ENCODE data around the gene IFT20. TPM values are rescaled to one million over a fixed set of nuclear protein-coding genes. Genes with fewer than 3 reads are reported as not detected.

The IFT20 gene
- total RNA-seq, 1 donor from 2014 or later: 33.3 TPM

- TF ChIP-seq CTCF (IDR thresholded peaks at IDR 0.05): no peak
- H3K36me3 ChIP-seq: no peaks in the 10 kb centered on the region
- no peak for DNase-seq
- H3K27me3 ChIP-seq: no peaks in the 10 kb centered on the region
- no peaks in the 10 kb centered on the region for H3K9me3 ChIP-seq
- no peak for ATAC-seq
- no peaks in the 10 kb centered on the region for H3K4me1 ChIP-seq
- H3K4me3 ChIP-seq: no peak overlapping the region
- intact Hi-C loops (cut with DNase I): no loop called here
- H3K27ac ChIP-seq: no peak overlapping the region
These were observed 43.4 kb downstream of the IFT20 start for GRCh38 chr17:28291780-28292330.

- H3K27ac ChIP-seq: no peak overlapping the region
- DNase-seq (no peak), ATAC-seq (no peak)
- no peaks in the 10 kb centered on the region for H3K9me3 ChIP-seq
- TF ChIP-seq CTCF (IDR thresholded peaks at IDR 0.05): no peak
- intact Hi-C loops (cut with DNase I): no loop called here
- H3K4me3 ChIP-seq: no peak overlapping the region
- no peaks in the 10 kb centered on the region for H3K36me3 ChIP-seq
- no peaks in the 10 kb centered on the region for H3K27me3 ChIP-seq
- no peaks in the 10 kb centered on the region for H3K4me1 ChIP-seq
These were observed 44.6 kb downstream of the IFT20 start for GRCh38 chr17:28290703-28291102.

- no peak overlapping the region for H3K4me3 ChIP-seq
- H3K36me3 ChIP-seq: no peaks in the 10 kb centered on the region
- no peak overlapping the region for H3K27ac ChIP-seq
- no peak for TF ChIP-seq CTCF (IDR thresholded peaks at IDR 0.05)
- intact Hi-C loops (cut with DNase I): no loop called here
- no peaks in the 10 kb centered on the region for H3K9me3 ChIP-seq
- DNase-seq (no peak), ATAC-seq (no peak)
- no peaks in the 10 kb centered on the region for H3K4me1 ChIP-seq
- H3K27me3 ChIP-seq: no peaks in the 10 kb centered on the region
These were observed 49.3 kb downstream of the IFT20 start for GRCh38 chr17:28285965-28286364.

GRCh38 chr17:28282596-28282995 lies 52.7 kb downstream of the IFT20 start:
- Histone ChIP-seq H3K4me3 (no peak overlapping the region), H3K27ac (no peak overlapping the region), H3K9me3 (no peaks in the 10 kb centered on the region), H3K36me3 (no peaks in the 10 kb centered on the region), H3K4me1 (no peaks in the 10 kb centered on the region), H3K27me3 (no peaks in the 10 kb centered on the region)
- no peak for TF ChIP-seq CTCF (IDR thresholded peaks at IDR 0.05)
- intact Hi-C loops (cut with DNase I): no loop called here
- ATAC-seq: peak; percentile 75
- DNase-seq: no peak

- DNase-seq: no peak
- H3K4me3 ChIP-seq: no peak overlapping the region
- H3K27me3 ChIP-seq: no peaks in the 10 kb centered on the region
- no peaks in the 10 kb centered on the region for H3K4me1 ChIP-seq
- no peaks in the 10 kb centered on the region for H3K9me3 ChIP-seq
- no peak for TF ChIP-seq CTCF (IDR thresholded peaks at IDR 0.05)
- intact Hi-C loops (cut with DNase I): no loop called here
- no peaks in the 10 kb centered on the region for H3K36me3 ChIP-seq
- H3K27ac ChIP-seq: no peak overlapping the region
- no peak for ATAC-seq
These were observed 54.4 kb downstream of the IFT20 start for GRCh38 chr17:28280826-28281225.

- no peak overlapping the region for H3K27ac ChIP-seq
- no peaks in the 10 kb centered on the region for H3K27me3 ChIP-seq
- no peak overlapping the region for H3K4me3 ChIP-seq
- ATAC-seq: no peak
- no peak for TF ChIP-seq CTCF (IDR thresholded peaks at IDR 0.05)
- intact Hi-C loops (cut with DNase I): no loop called here
- DNase-seq: no peak
- no peaks in the 10 kb centered on the region for H3K9me3 ChIP-seq
- no peaks in the 10 kb centered on the region for H3K4me1 ChIP-seq
- no peaks in the 10 kb centered on the region for H3K36me3 ChIP-seq
These were observed 55.9 kb downstream of the IFT20 start for GRCh38 chr17:28279411-28279810.
